Spleen (tissue), 11 donors: ENCODE data around the gene CCNJL. TPM values are rescaled to one million over a fixed set of nuclear protein-coding genes. Genes with fewer than 3 reads are reported as not detected.

ENCODE experiments used
- DNase-seq: peaks from one replicate; pipeline ENCODE4 v3.0.0-alpha.2; 2020
- H3K27ac ChIP-seq, 8 donors: fragments of 200-600 bp; sonication (generic) in 7 of 8; 1 replicate in 4 of 8; 2 replicates in 4 of 8; pipeline versions ENCODE4 v1.5.0 to v1.8.0; 2016 to 2021; ENCODE audit warnings: inconsistent platforms in 4 of 8, mild to moderate bottlenecking in 4 of 8, moderate library complexity in 1 of 8
- H3K27me3 ChIP-seq, 7 donors: fragments of 200-600 bp; sonication (generic) in 6 of 7; replicated peaks in 1 of 7; 1 replicate in 4 of 7; 2 replicates in 3 of 7; pipeline versions ENCODE4 v1.5.0 to v1.8.0; 2016 to 2021; ENCODE audit warnings: inconsistent platforms in 3 of 7, mild to moderate bottlenecking in 1 of 7
- H3K36me3 ChIP-seq, 6 donors: fragments of 200-600 bp; sonication (generic) in 5 of 6; 1 replicate in 4 of 6; 2 replicates in 2 of 6; pipeline versions ENCODE4 v1.5.0 to v1.8.0; 2016 to 2021; ENCODE audit warnings: inconsistent platforms in 2 of 6
- H3K4me1 ChIP-seq, 6 donors: fragments of 200-600 bp; sonication (generic) in 5 of 6; 1 replicate in 3 of 6; 2 replicates in 3 of 6; pipeline versions ENCODE4 v1.5.0 to v1.8.0; 2016 to 2021; ENCODE audit warnings: inconsistent platforms in 3 of 6
- H3K4me3 ChIP-seq, 8 donors: fragments of 200-600 bp; sonication (generic) in 7 of 8; 1 replicate in 4 of 8; 2 replicates in 4 of 8; pipeline versions ENCODE4 v1.5.0 to v1.8.0; 2016 to 2021; ENCODE audit warnings: inconsistent platforms in 4 of 8, mild to moderate bottlenecking in 4 of 8, moderate library complexity in 2 of 8
- H3K9me3 ChIP-seq, 8 donors: fragments of 200-600 bp; sonication (generic) in 7 of 8; 1 replicate in 4 of 8; 2 replicates in 4 of 8; pipeline versions ENCODE4 v1.5.0 to v1.8.0; 2016 to 2021; ENCODE audit warnings: inconsistent platforms in 4 of 8
- CTCF ChIP-seq, 11 experiments: fragments of 200-600 bp in 7 of 11; fragments of 450-650 bp in 4 of 11; sonication (generic) in 4 of 11; IDR thresholded peaks in 8 of 11; conservative IDR thresholded peaks in 3 of 11; 1 replicate in 7 of 11; 2 replicates in 4 of 11; pipeline versions ENCODE4 v1.4.0 to v1.8.0; 2016 to 2021; ENCODE audit warnings: antibody characterized with exemption in 11 of 11, inconsistent platforms in 4 of 11, mild to moderate bottlenecking in 1 of 11
- POLR2A ChIP-seq, 3 donors: fragments of 450-650 bp; IDR thresholded peaks; one replicate each; pipeline ENCODE4 v1.5.1; 2017; ENCODE audit warnings: antibody characterized with exemption in 3 of 3, mild to moderate bottlenecking in 1 of 3
- POLR2AphosphoS5 ChIP-seq, 3 donors: sonication (generic); formaldehyde crosslinking; IDR thresholded peaks; one replicate each; pipeline ENCODE4 v1.5.1; 2017; ENCODE audit warnings: antibody characterized with exemption in 3 of 3
- WGBS, 5 donors: extraction: QIAGEN DNeasy Blood & Tissue Kit in 3 of 5; methylation state at CpG; one replicate each; pipeline versions ENCODE4 v1.1.5 to v1.1.7; 2013 to 2018; 5-methylcytosine and 5-hydroxymethylcytosine counted together
- intact Hi-C: fragments of 100-400 bp; cut with DNase I; formaldehyde crosslinking; loops from one replicate; pipeline ENCODE4 v1.15.0; 2023; ENCODE audit warnings: low total_unique reads
- polyA plus RNA-seq, 3 donors: library from polyadenylated mRNA; stranded (reverse); fragments of 200-250 nt; gene quantifications; one replicate each; pipeline ENCODE4 v1.2.1, GENCODE V29; 2013
- total RNA-seq, 7 donors: library from RNA; depleted of rRNA in 3 of 7; stranded (reverse); fragments of >200 nt in 3 of 7; fragmentation: NEBNext Ultra II Directional in 4 of 7; extraction: Animal tissue kit (Norgen Biotek cat#: 25700) in 4 of 7; gene quantifications; one replicate each; pipeline versions ENCODE4 v1.1.0 to v1.2.1, GENCODE V29; 2016 to 2021
- donor health status: healthy with polysubstance abuse.
- donor health status: DM: no; HTN: no; CAD: no; lungs with moderate emphysema.
- donor health status: DM: no; HTN: no; CAD: no.
- donor health status: Bipolar disorder and iron deficiency.
- donor health status: healthy.
- donor health status: DM: no; HTN: no; CAD: no.
- donor health status: DM: yes; HTN: yes; CAD: no.

The CCNJL gene
- total and polyA plus RNA-seq, 10 donors: 1.3 to 24.9 (median 12.9) TPM

- peaks cover 0 to 6% (median 0%) of the 10 kb centered on the region in 7 donors for H3K27me3 ChIP-seq
- 61 to 81% (median 75%) methylated on average over 3 to 7 of the region's 7 CpGs for WGBS, 5 donors
- H3K27ac ChIP-seq: no peak overlapping the region
- H3K9me3 ChIP-seq: no peaks in the 10 kb centered on the region
- H3K4me3 ChIP-seq: no peak overlapping the region
- H3K4me1 ChIP-seq: peaks cover 17 to 42% (median 27%) of the 10 kb centered on the region in 6 donors
- TF ChIP-seq CTCF (IDR thresholded peaks at IDR 0.05 in 8 of 11, conservative IDR thresholded peaks at IDR 0.05 in 3 of 11) (no peak), POLR2AphosphoS5 (IDR thresholded peaks at IDR 0.05) (no peak), POLR2A (IDR thresholded peaks at IDR 0.05) (no peak)
- intact Hi-C loops: no loop called here
- peaks cover 0 to 49% (median 2%) of the 10 kb centered on the region in 6 donors for H3K36me3 ChIP-seq
- DNase-seq: peak; percentile 62
Measured at GRCh38 chr5:160259341-160259740, 53.0 kb downstream of the CCNJL start.

GRCh38 chr5:160254706-160255105, 57.7 kb downstream of the CCNJL start:
- no peak overlapping the region for H3K4me3 ChIP-seq
- H3K27ac ChIP-seq: no peak overlapping the region
- no peaks in the 10 kb centered on the region for H3K4me1 ChIP-seq
- H3K36me3 ChIP-seq: peaks cover 0 to 86% (median 11%) of the 10 kb centered on the region in 6 donors
- intact Hi-C loops: no loop called here
- WGBS, 5 donors: 94 to 97% (median 95%) methylated on average over 6 of the region's 6 CpGs
- no peaks in the 10 kb centered on the region for H3K9me3 ChIP-seq
- DNase-seq: peak; percentile 8
- H3K27me3 ChIP-seq: no peaks in the 10 kb centered on the region
- no peak for TF ChIP-seq CTCF (IDR thresholded peaks at IDR 0.05 in 8 of 11, conservative IDR thresholded peaks at IDR 0.05 in 3 of 11)
- TF ChIP-seq POLR2A (IDR thresholded peaks at IDR 0.05): no peak
- no peak for TF ChIP-seq POLR2AphosphoS5 (IDR thresholded peaks at IDR 0.05)

GRCh38 chr5:160253441-160253840, 58.9 kb downstream of the CCNJL start:
- 86 to 98% (median 92%) methylated on average over 13 to 17 of the region's 17 CpGs for WGBS, 5 donors
- intact Hi-C loops: no loop called here
- DNase-seq: no peak

GRCh38 chr5:160252916-160253315, 59.4 kb downstream of the CCNJL start:
- 85 to 92% (median 89%) methylated on average over 7 to 9 of the region's 9 CpGs for WGBS, 5 donors

More at GRCh38 chr5:160253441-160253840, 58.9 kb downstream of the CCNJL start:
- TF ChIP-seq CTCF (IDR thresholded peaks at IDR 0.05 in 8 of 11, conservative IDR thresholded peaks at IDR 0.05 in 3 of 11) (no peak), POLR2AphosphoS5 (IDR thresholded peaks at IDR 0.05) (peak in 1 of 3 donors; percentile 35)
- Histone ChIP-seq H3K4me3 (no peak overlapping the region), H3K36me3 (peaks cover 0 to 73% (median 11%) of the 10 kb centered on the region in 6 donors), H3K27me3 (no peaks in the 10 kb centered on the region), H3K4me1 (no peaks in the 10 kb centered on the region), H3K27ac (no peak overlapping the region), H3K9me3 (no peaks in the 10 kb centered on the region)

More at GRCh38 chr5:160252916-160253315, 59.4 kb downstream of the CCNJL start:
- TF ChIP-seq POLR2AphosphoS5 (IDR thresholded peaks at IDR 0.05) (no peak), POLR2A (IDR thresholded peaks at IDR 0.05) (no peak), CTCF (IDR thresholded peaks at IDR 0.05 in 8 of 11, conservative IDR thresholded peaks at IDR 0.05 in 3 of 11) (no peak)
- Histone ChIP-seq H3K9me3 (no peaks in the 10 kb centered on the region), H3K27ac (no peak overlapping the region), H3K4me1 (no peaks in the 10 kb centered on the region), H3K36me3 (peaks cover 0 to 68% (median 11%) of the 10 kb centered on the region in 6 donors), H3K4me3 (no peak overlapping the region), H3K27me3 (no peaks in the 10 kb centered on the region)
- intact Hi-C loops: no loop called here
- DNase-seq: no peak
